K562 (cell line): ENCODE data around the gene CLDN34. TPM values are rescaled to one million over a fixed set of nuclear protein-coding genes. Genes with fewer than 3 reads are reported as not detected.

Source experiments
- ATAC-seq: fragments of 200-7000 bp; cut with Tn5 transposase; 3 replicates; pipeline ENCODE4 v1.9.1; 2020; ENCODE audit warnings: moderate library complexity
- Bru-seq: library from RNA; stranded (reverse); fragments of 400-500 nt; gene quantifications from one replicate; lab custom pipeline; 2021; lab: Mats Ljungman, UMichigan
- BruChase-seq, 2 experiments: library from RNA; stranded (reverse); fragments of 400-500 nt; gene quantifications; one replicate each; lab custom pipeline; 2021; lab: Mats Ljungman, UMichigan
- BruUV-seq: library from RNA; stranded (reverse); fragments of 400-500 nt; replicated peaks from 2 replicates; lab custom pipeline; 2021; lab: Mats Ljungman, UMichigan
- CTCF ChIA-PET: fragments of 300-600 bp; formaldehyde crosslinking; extraction: SDS; loops from one replicate; lab custom pipeline; 2021; ENCODE audit warnings: low intra/inter-chr PET ratio; lab: Yijun Ruan, JAX
- POLR2A ChIA-PET: fragments of 300-600, 350-650 bp; sonication (Branson Sonifier 250); formaldehyde crosslinking; extraction: SDS; loops from one replicate; lab custom pipeline; 2021; ENCODE audit warnings: antibody characterized with exemption, inconsistent platforms; lab: Yijun Ruan, JAX
- DNase-seq, 4 experiments: peaks; one replicate each; pipeline versions ENCODE4 v3.0.0 to v3.0.0-alpha.2; 2011 to 2018; ENCODE audit warnings: low spot score in 3 of 4, mixed read lengths in 3 of 4; ENCODE audit errors: extremely low read depth in 1 of 4
- FAIRE-seq: peaks from 2 replicates; lab custom pipeline; 2011; peaks lifted over from hg19 to GRCh38; lab: Jason Lieb, UNC
- H2AFZ ChIP-seq: 2 replicates; pipeline ENCODE4 v1.6.0; 2011; ENCODE audit warnings: low read depth, low read length, control low read depth, inconsistent platforms
- H3K27ac ChIP-seq: fragments of 200-600 bp; 3 replicates; pipeline ENCODE4 v1.8.0; 2011; ENCODE audit warnings: low read depth, mild to moderate bottlenecking, control low read depth, inconsistent platforms, low read length, moderate library complexity, mixed read lengths; ENCODE audit errors: extremely low read depth
- H3K27me3 ChIP-seq, 2 experiments: fragments of 300-600 bp in 1 of 2; 2 replicates in 1 of 2; 3 replicates in 1 of 2; pipeline versions ENCODE4 v1.6.0 to v1.8.0; 2011; ENCODE audit warnings: inconsistent platforms in 2 of 2, low read length in 2 of 2, mild to moderate bottlenecking in 1 of 2, mixed read lengths in 1 of 2, moderate library complexity in 1 of 2; ENCODE audit not compliant: control insufficient read depth in 2 of 2, insufficient read depth in 2 of 2
- H3K36me3 ChIP-seq: fragments of 300-600 bp; 3 replicates; pipeline ENCODE4 v1.8.0; 2011; ENCODE audit warnings: mild to moderate bottlenecking, low read length, inconsistent platforms; ENCODE audit not compliant: control insufficient read depth, insufficient read depth
- H3K4me1 ChIP-seq, 2 experiments: fragments of 200-600 bp in 1 of 2; replicated peaks in 1 of 2; 2 replicates in 1 of 2; 3 replicates in 1 of 2; pipeline versions ENCODE4 v1.5.1 to v1.8.0; 2011; ENCODE audit warnings: inconsistent platforms in 2 of 2, low read length in 2 of 2, mild to moderate bottlenecking in 1 of 2, mixed read lengths in 1 of 2, moderate library complexity in 1 of 2; ENCODE audit not compliant: control insufficient read depth in 2 of 2, insufficient read depth in 2 of 2
- H3K4me2 ChIP-seq: 2 replicates; pipeline ENCODE4 v1.6.1; 2011; ENCODE audit warnings: low read length, control low read depth, inconsistent platforms, mixed read lengths; ENCODE audit not compliant: insufficient read depth
- H3K4me3 ChIP-seq: fragments of 200-600 bp; sonication (generic), shearing (Covaris generic); 2 replicates; pipeline ENCODE4 v1.5.1; 2016; ENCODE audit warnings: control low read depth, inconsistent platforms
- H3K79me2 ChIP-seq: fragments of 200-600 bp; 3 replicates; pipeline ENCODE4 v1.8.0; 2011; ENCODE audit warnings: low read length, inconsistent platforms; ENCODE audit not compliant: control insufficient read depth, insufficient read depth
- H3K9ac ChIP-seq, 2 experiments: 2 replicates each; pipeline versions ENCODE4 v1.6.0 to v1.6.1; 2011; ENCODE audit warnings: low read depth in 2 of 2, low read length in 2 of 2, control low read depth in 1 of 2, inconsistent platforms in 1 of 2, mild to moderate bottlenecking in 1 of 2, mixed read lengths in 1 of 2; ENCODE audit not compliant: insufficient read depth in 1 of 2
- H3K9me1 ChIP-seq: one replicate; pipeline ENCODE4 v1.6.0; 2011; ENCODE audit warnings: inconsistent platforms, mild to moderate bottlenecking, low read length, moderate library complexity; ENCODE audit not compliant: control insufficient read depth, insufficient read depth
- H3K9me3 ChIP-seq: replicated peaks from 2 replicates; pipeline ENCODE4 v1.5.1; 2011; ENCODE audit warnings: low read depth, low read length, inconsistent platforms; ENCODE audit not compliant: control insufficient read depth, insufficient read depth
- H4K20me1 ChIP-seq: replicated peaks from 2 replicates; pipeline ENCODE4 v1.6.1; 2011; ENCODE audit warnings: low read length, inconsistent platforms, mixed read lengths; ENCODE audit not compliant: control insufficient read depth, insufficient read depth
- BHLHE40 ChIP-seq: IDR thresholded peaks from 2 replicates; pipeline ENCODE4 v1.6.1; 2011; ENCODE audit warnings: low read length, improper control_type of control experiment
- C11orf30 ChIP-seq: fragments of 450-650 bp; IDR thresholded peaks from 2 replicates; pipeline ENCODE4 v1.6.1; 2016; ENCODE audit warnings: low read depth, mild to moderate bottlenecking
- CREM ChIP-seq: IDR thresholded peaks from 2 replicates; pipeline ENCODE4 v1.6.1; 2014; ENCODE audit warnings: antibody characterized with exemption, low read depth
- FOXK2 ChIP-seq, 2 experiments: fragments of 450-650 bp; IDR thresholded peaks in 1 of 2; conservative IDR thresholded peaks in 1 of 2; 2 replicates each; pipeline ENCODE4 v1.6.1; 2016; ENCODE audit warnings: low read depth in 2 of 2, mild to moderate bottlenecking in 1 of 2
- HNRNPK ChIP-seq: fragments of 200-400 bp; formaldehyde crosslinking; IDR thresholded peaks from one replicate; pipeline ENCODE4 v1.6.1; 2018; ENCODE audit warnings: mild to moderate bottlenecking, low read depth, low read length; ENCODE audit not compliant: poor library complexity, severe bottlenecking
- NR2C2 ChIP-seq, 2 experiments: fragments of 200-800 bp in 1 of 2; sonication (Bioruptor generic) in 1 of 2; sonication (generic) in 1 of 2; formaldehyde crosslinking in 1 of 2; IDR thresholded peaks; 2 replicates each; pipeline versions ENCODE4 v1.6.1 to v1.8.0; 2016 to 2022; ENCODE audit warnings: mild to moderate bottlenecking in 1 of 2, missing compliant biosample characterization in 1 of 2, missing genetic modification characterization in 1 of 2, missing genetic modification reagents in 1 of 2
- RBM14 ChIP-seq: fragments of 200-400 bp; formaldehyde crosslinking; IDR thresholded peaks from 2 replicates; pipeline ENCODE4 v1.6.1; 2018; ENCODE audit warnings: low read depth, mild to moderate bottlenecking, low read length, moderate library complexity, borderline replicate concordance; ENCODE audit not compliant: insufficient read depth
- SREBF2 ChIP-seq: sonication (generic); formaldehyde crosslinking; IDR thresholded peaks from 2 replicates; pipeline ENCODE4 v1.4.0; 2020; ENCODE audit warnings: mild to moderate bottlenecking, missing genetic modification reagents
- TAF9B ChIP-seq: fragments of 450-650 bp; IDR thresholded peaks from 2 replicates; pipeline ENCODE4 v1.6.1; 2018; ENCODE audit warnings: mild to moderate bottlenecking; ENCODE audit not compliant: partially characterized antibody
- TBL1XR1 ChIP-seq, 2 experiments: IDR thresholded peaks; 2 replicates each; pipeline ENCODE4 v1.6.1; 2012; ENCODE audit warnings: improper control_type of control experiment in 2 of 2, low read length in 2 of 2, mild to moderate bottlenecking in 1 of 2
- ZFPM2 ChIP-seq: fragments of 250-450 bp; sonication (Bioruptor Pico); IDR thresholded peaks from 2 replicates; pipeline ENCODE4 v1.5.1; 2022; ENCODE audit warnings: mild to moderate bottlenecking
- ZNF408 ChIP-seq: fragments of 250-450 bp; sonication (Bioruptor Pico); IDR thresholded peaks from 2 replicates; pipeline ENCODE4 v1.4.0; 2020; ENCODE audit warnings: low read depth, mild to moderate bottlenecking, moderate library complexity
- ZNF507 ChIP-seq: conservative IDR thresholded peaks from 2 replicates; pipeline ENCODE4 v1.6.1; 2017; ENCODE audit warnings: missing genetic modification characterization, missing compliant biosample characterization
- WGBS: fragments of 100-300 bp; shearing (Covaris generic); methylation state at CpG from one replicate; pipeline ENCODE4 v1.1.6; 2016; ENCODE audit warnings: low coverage, mixed read lengths; ENCODE audit not compliant: insufficient coverage; ENCODE audit errors: missing lambda C conversion rate; 5-methylcytosine and 5-hydroxymethylcytosine counted together
- in situ Hi-C: fragments of 300-500 bp; cut with MboI; formaldehyde crosslinking; loops from 4 replicates; pipeline ENCODE4 v1.15.0; 2018; ENCODE audit warnings: inconsistent platforms, mixed read lengths
- intact Hi-C: fragments of 100-400 bp; cut with micrococcal nuclease; formaldehyde crosslinking; loops from 2 replicates; pipeline ENCODE4 v1.14.2; 2022
- long read RNA-seq, 3 experiments: library from polyadenylated mRNA in 2 of 3; library from RNA in 1 of 3; unstranded in 2 of 3; stranded (forward) in 1 of 3; transcript quantifications; one replicate each; pipeline ENCODE4 v2.0.0, GENCODE V29; 2019 to 2022
- polyA minus RNA-seq, 3 experiments: library from RNA; depleted of rRNA, polyadenylated mRNA; stranded (reverse); fragments of >200 nt; gene quantifications; 2 replicates each; pipeline ENCODE4 v1.2.3, GENCODE V29; 2011
- polyA plus RNA-seq, 8 experiments: library from polyadenylated mRNA; depleted of rRNA in 4 of 8; stranded (reverse) in 5 of 8; unstranded in 3 of 8; fragments of >200 nt; fragmentation: Nextera tagmentation in 2 of 8; fragmentation: Illumina TruSeq in 1 of 8; extraction: Ambion mirVana in 2 of 8; extraction: Trizol in 1 of 8; gene quantifications; 2 replicates each; pipeline versions ENCODE4 v1.2.1 to v1.2.3, GENCODE V29; 2011 to 2014; ENCODE audit warnings: inconsistent platforms in 1 of 8, missing spikeins in 1 of 8
- total RNA-seq, 7 experiments: library from RNA; depleted of rRNA in 6 of 7; stranded (reverse); fragments of >200 nt in 6 of 7; fragmentation: Illumina TruSeq in 2 of 7; extraction: Trizol in 2 of 7; gene quantifications; 2 replicates each; pipeline versions ENCODE4 v1.2.1 to v1.2.3, GENCODE V29; 2011 to 2021; ENCODE audit warnings: low replicate concordance in 1 of 7
- TF ChIP-seq, protein P1 (sequence below): sonication (generic); formaldehyde crosslinking; IDR thresholded peaks from 2 replicates; pipeline ENCODE4 v1.8.0; 2023; ENCODE audit warnings: mild to moderate bottlenecking, missing genetic modification reagents
- TF ChIP-seq, protein P2 (sequence below): fragments of 450-650 bp; formaldehyde crosslinking; IDR thresholded peaks from 2 replicates; pipeline ENCODE4 v1.4.0; 2022; ENCODE audit warnings: mild to moderate bottlenecking, moderate library complexity

CLDN34 gene
- not detected in 2 replicates for total RNA-seq (2011; cell fraction: chromatin; rRNA removed; ENCODE audit: low replicate concordance)
- total RNA-seq (2011; cell fraction: nucleolus; rRNA removed), result not detected in 2 replicates
- total RNA-seq (2011; cell fraction: nucleoplasm; rRNA removed), result not detected in 2 replicates
- total RNA-seq (2014; rRNA removed) (not detected in 2 replicates), total RNA-seq (2014; rRNA removed; fragmentation: Illumina TruSeq; extraction: Trizol) (not detected in 2 replicates), total RNA-seq (2015; rRNA removed; fragmentation: Illumina TruSeq; extraction: Trizol) (not detected in 2 replicates), total RNA-seq (2021) (not detected in 2 replicates), polyA plus RNA-seq (2011; rRNA removed) (not detected in 2 replicates), polyA plus RNA-seq (2014; fragmentation: Illumina TruSeq; extraction: Trizol) (not detected in 2 replicates), polyA plus RNA-seq (2014; fragmentation: Nextera tagmentation; extraction: Ambion mirVana) (not detected), polyA plus RNA-seq (2014; rRNA removed) (not detected in 2 replicates), polyA minus RNA-seq (2011; rRNA and poly(A)+ RNA removed) (not detected in 2 replicates), Bru-seq, nascent RNA (not detected), BruChase-seq, experiment 1, labeled RNA remaining after a 2-hour chase (not detected), BruChase-seq, experiment 2, labeled RNA remaining after a 6-hour chase (not detected)
- not detected in 2 replicates for polyA plus RNA-seq (2011; cell fraction: cytosol; rRNA removed)
- not detected in 2 replicates for polyA plus RNA-seq (2011; cell fraction: nucleus; rRNA removed)
- not detected in 2 replicates for polyA plus RNA-seq (2012)
- not detected in 2 replicates for polyA minus RNA-seq (2011; cell fraction: cytosol; rRNA and poly(A)+ RNA removed)
- polyA minus RNA-seq (2011; cell fraction: nucleus; rRNA and poly(A)+ RNA removed), result not detected in 2 replicates
- long read RNA-seq, experiment 1, result 0 reads
- long read RNA-seq, experiment 2, result 0 reads
- long read RNA-seq, experiment 3, result 0 reads

GRCh38 chrX:9966775-9967408, at the start of gene CLDN34:
TSS of gene CLDN34 (plus strand) at chrX:9967358. CDS start at chrX:9967358, 0 bp downstream.
- Histone ChIP-seq H3K4me1 (no peaks in the 10 kb centered on the region), H4K20me1 (no peaks in the 10 kb centered on the region), H3K27ac (no peak within 1 kb of the TSS), H3K4me2 (no peak within 1 kb of the TSS), H2AFZ (no peak within 1 kb of the TSS), H3K9ac (no peak within 1 kb of the TSS), H3K9me3 (no peaks in the 10 kb centered on the region), H3K4me3 (no peak within 1 kb of the TSS), H3K79me2 (no peaks in the 10 kb centered on the region), H3K9me1 (no peaks in the 10 kb centered on the region), H3K27me3 (peaks cover 0 to 10% of the 10 kb centered on the region in 2 experiments; a peak in 2 of 5 replicates), H3K36me3 (no peaks in the 10 kb centered on the region)
- ChIA-PET POLR2A (interaction anchor here (0.7 kb wide), 1 partner anchor 141 kb away, joined by 3 read pairs; no protein-coding TSS in a partner anchor), CTCF (interaction anchor here (1.0 kb wide), 1 partner anchor 153 kb away, joined by 6 read pairs; no protein-coding TSS in a partner anchor)
- DNase-seq, result peak; percentile 10 to 31 (median 13)
- no TSS peak for BruUV-seq
- peak; percentile 51; the same call in 2 of the 3 replicates for ATAC-seq
- WGBS, result 11% methylated on average over 13 of the region's 16 CpGs
- in situ Hi-C loops, result no loop called here
- intact Hi-C loops, result loop anchor here (2.0 to 10.0 kb wide), 3 partner anchors 82 to 1152 kb away; no protein-coding TSS in a partner anchor
- peak; percentile 54 for FAIRE-seq
- no peak for TF ChIP-seq NR2C2 (CRISPR knock-in tag; IDR thresholded peaks at IDR 0.05)
- TF ChIP-seq NR2C2 (tag; IDR thresholded peaks at IDR 0.05), result no peak
- TF ChIP-seq, protein P1, sequence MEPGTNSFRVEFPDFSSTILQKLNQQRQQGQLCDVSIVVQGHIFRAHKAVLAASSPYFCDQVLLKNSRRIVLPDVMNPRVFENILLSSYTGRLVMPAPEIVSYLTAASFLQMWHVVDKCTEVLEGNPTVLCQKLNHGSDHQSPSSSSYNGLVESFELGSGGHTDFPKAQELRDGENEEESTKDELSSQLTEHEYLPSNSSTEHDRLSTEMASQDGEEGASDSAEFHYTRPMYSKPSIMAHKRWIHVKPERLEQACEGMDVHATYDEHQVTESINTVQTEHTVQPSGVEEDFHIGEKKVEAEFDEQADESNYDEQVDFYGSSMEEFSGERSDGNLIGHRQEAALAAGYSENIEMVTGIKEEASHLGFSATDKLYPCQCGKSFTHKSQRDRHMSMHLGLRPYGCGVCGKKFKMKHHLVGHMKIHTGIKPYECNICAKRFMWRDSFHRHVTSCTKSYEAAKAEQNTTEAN (CRISPR knock-in tag), result no peak
- no peak for TF ChIP-seq BHLHE40
- TF ChIP-seq TAF9B, result no peak
- no peak for TF ChIP-seq SREBF2 (CRISPR knock-in tag)
- no peak for TF ChIP-seq ZNF408 (CRISPR knock-in tag)
- no peak for TF ChIP-seq C11orf30
- TF ChIP-seq ZNF507 (tag), result no peak
- no peak for TF ChIP-seq ZFPM2 (CRISPR knock-in tag)
- TF ChIP-seq HNRNPK, result no peak
- TF ChIP-seq, protein P2, sequence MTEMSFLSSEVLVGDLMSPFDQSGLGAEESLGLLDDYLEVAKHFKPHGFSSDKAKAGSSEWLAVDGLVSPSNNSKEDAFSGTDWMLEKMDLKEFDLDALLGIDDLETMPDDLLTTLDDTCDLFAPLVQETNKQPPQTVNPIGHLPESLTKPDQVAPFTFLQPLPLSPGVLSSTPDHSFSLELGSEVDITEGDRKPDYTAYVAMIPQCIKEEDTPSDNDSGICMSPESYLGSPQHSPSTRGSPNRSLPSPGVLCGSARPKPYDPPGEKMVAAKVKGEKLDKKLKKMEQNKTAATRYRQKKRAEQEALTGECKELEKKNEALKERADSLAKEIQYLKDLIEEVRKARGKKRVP (CRISPR knock-in tag), result no peak
- TF ChIP-seq FOXK2 (conservative IDR thresholded peaks at IDR 0.05 in 1 of 2, IDR thresholded peaks at IDR 0.05 in 1 of 2; ENCODE audit: low read depth in 2 of 2), result no peak
- TF ChIP-seq CREM, result no peak
- TF ChIP-seq RBM14, result no peak
- TF ChIP-seq TBL1XR1 (IDR thresholded peaks at IDR 0.05; ENCODE audit: low read length in 2 of 2), result no peak
